ENCODE measurements around the gene RALGAPA2.

DNA sequence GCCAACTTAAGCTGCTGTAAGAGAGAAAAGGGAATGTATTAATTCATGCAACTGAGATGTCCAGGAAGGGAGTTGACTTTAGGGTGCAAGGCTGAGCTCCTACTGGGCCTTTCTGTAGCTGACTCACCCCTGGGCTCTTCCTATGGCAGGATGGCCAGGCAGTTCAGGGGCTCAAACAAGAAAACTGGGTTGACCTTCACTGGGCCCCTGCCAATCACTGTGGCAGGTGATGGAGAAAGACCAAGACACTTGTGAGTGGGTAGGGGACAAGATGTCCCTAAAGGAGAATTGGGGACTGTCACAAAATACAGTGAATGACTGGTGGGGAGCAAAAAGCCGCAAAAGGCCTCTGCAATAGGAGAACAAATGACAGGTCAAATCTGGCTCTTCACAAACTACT is 21.5 kb upstream of the RALGAPA2 start:
- no peak for TF ChIP-seq POLR2A (IDR thresholded peaks at IDR 0.05)
- TF ChIP-seq, protein P1, sequence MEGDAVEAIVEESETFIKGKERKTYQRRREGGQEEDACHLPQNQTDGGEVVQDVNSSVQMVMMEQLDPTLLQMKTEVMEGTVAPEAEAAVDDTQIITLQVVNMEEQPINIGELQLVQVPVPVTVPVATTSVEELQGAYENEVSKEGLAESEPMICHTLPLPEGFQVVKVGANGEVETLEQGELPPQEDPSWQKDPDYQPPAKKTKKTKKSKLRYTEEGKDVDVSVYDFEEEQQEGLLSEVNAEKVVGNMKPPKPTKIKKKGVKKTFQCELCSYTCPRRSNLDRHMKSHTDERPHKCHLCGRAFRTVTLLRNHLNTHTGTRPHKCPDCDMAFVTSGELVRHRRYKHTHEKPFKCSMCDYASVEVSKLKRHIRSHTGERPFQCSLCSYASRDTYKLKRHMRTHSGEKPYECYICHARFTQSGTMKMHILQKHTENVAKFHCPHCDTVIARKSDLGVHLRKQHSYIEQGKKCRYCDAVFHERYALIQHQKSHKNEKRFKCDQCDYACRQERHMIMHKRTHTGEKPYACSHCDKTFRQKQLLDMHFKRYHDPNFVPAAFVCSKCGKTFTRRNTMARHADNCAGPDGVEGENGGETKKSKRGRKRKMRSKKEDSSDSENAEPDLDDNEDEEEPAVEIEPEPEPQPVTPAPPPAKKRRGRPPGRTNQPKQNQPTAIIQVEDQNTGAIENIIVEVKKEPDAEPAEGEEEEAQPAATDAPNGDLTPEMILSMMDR (IDR thresholded peaks at IDR 0.05) = no peak

Data from tibial nerve (tissue), 3 donors.